Activated CD4-positive, alpha-beta T cell treated with anti-CD3 and anti-CD28 coated beads, Interleukin-2, amount 50 U/mL, for 16 hours (primary cell): ENCODE results near the gene OOSP4B.
"Not testable (repeated sequence)": the region's sequence is repeated elsewhere in the genome, so short reads cannot be mapped to it uniquely, and the experiment has no call there.

Source experiments
- DNase-seq: peaks from one replicate; pipeline ENCODE4 v3.0.0-alpha.2; 2020

The OOSP4B gene

DNA sequence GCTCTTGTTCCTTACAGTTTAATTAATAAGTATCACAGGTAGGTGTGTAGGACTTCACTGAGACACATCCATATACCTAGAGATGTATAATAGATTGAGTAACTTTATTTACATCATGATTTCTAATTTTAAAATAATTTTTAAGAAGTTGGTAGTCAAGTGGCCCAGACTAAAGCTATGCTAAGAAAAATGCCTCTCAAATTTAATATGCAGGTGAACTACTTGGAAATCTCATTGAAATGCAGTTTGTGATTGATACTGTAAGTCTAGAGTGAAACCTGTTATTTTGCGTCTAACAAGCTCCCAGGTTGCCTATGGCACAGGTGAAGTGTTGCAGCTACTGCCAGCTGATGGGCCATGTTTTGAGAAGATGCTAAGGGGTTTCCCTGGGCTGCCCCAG lies at the start of gene OOSP4B:
Gene OOSP4B, plus strand, starts transcription at position 301 of the 400 bp plus-strand sequence.
- no peak for DNase-seq

DNA sequence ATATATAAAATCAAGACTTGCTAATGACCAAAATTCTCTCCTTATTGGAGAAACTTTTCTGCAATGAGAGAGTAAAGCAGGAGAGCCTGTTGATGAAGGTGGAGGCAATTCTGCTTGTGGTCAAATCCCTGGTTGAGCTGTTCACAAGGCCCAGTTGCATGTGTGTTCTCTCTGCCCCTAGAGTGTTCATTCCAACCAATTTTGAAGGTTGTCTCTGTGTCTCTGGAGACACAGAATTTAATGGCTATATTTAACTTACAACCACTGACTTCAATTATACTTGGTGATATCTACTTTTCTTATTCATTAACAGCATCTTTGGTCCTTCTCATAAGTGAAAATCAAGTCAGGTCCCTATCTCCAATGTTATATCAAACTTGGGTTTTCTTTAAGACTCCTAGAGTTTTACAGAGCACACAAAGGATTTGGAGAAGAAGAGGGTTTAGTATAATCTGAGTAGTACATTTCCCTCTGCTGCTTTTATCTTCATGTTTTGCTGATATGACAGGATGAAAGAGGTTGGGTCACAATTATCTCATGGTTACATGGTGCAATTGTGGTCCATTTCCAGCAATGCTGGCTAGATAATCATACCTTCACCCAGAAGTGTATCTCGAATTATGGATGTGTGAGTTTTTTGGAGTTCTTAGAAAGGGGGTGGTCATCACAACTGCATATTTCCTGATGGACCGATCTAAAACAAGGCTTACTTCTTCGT lies 49.1 kb upstream of the OOSP4B start:
- no peak for DNase-seq

DNA sequence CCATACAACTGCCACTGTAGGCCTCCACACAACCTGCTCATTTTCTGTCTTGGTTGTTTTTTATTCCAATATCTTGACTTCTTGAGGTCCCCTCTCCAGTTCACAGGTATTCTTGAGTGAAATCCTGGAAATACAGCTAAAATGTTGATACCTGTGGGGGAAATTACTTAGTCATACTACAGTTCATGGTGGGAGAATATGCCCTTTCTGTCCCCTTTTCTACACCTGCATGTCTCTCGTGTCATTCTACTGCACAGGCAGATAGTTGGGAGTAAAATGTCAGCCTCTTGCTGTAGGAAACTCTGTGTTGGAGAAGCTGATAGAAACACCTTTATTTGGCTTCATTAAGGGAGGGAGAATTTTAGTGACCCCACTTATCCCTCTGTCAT lies 48.6 kb upstream of the OOSP4B start:
- no peak for DNase-seq

DNA sequence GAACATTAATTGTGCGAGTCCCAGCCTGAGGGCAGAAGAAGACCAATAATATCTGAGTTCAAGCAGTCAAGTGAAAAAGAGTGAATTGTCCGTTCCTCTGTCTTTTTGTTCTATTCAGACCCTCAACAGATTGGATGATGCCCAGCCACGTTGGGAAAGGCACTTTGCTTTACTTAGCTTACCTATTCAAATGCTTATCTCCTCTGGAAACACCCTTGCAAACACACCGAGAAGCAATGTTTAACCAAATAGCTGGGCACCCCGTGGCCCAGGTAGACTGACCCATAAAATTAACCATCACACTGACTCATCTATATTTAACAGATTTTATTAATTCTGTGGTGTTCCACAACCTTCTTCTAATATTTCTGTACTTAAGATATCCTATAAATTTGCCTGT lies 43.9 kb upstream of the OOSP4B start:
- DNase-seq: no peak

DNA sequence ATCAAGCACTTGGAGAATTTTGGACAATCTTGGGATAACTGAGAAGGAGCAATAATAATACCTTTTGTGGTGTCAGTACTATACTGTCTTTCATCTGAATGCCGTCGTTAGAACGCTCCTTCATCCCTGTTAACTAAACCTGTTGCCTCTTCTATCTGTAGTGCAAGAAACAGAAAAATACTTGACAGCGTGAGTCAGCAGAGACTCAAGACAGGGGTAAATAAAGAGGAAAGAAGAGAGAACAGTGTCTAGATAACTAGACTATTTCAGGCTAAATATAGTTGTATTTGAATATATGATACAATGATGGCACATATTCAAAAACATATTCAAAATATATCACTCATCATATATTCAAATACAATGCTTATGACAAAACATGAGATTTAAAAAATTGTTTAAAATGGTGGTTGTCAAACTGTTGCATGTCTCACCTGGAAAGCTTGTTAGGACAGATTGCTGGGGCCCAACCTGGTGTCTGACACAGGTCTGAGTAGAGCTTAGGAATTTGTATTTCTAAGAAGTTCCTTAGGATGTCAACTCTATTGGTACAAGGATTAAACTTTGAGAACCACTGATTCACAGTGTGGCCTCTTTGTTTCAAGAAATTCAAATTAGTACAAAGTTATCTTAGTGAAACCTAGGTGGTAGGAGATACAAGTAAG lies 35.7 kb upstream of the OOSP4B start:
- DNase-seq: no peak

DNA sequence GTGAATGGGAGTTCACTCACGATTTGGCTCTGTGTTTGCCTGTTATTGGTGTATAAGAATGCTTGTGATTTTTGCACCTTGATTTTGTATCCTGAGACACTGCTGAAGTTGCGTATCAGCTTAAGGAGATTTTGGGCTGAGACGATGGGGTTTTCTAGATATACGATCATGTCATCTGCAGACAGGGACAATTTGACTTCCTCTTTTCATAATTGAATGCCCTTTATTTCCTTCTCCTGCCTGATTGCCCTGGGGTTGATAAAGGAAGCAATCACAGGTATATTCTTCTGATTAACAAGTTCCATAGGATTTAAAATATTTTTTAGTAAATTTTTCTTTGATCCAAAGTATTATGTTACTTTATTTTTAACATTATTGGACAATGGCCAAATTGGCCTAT lies 34.9 kb upstream of the OOSP4B start:
- not testable (repeated sequence) for DNase-seq

DNA sequence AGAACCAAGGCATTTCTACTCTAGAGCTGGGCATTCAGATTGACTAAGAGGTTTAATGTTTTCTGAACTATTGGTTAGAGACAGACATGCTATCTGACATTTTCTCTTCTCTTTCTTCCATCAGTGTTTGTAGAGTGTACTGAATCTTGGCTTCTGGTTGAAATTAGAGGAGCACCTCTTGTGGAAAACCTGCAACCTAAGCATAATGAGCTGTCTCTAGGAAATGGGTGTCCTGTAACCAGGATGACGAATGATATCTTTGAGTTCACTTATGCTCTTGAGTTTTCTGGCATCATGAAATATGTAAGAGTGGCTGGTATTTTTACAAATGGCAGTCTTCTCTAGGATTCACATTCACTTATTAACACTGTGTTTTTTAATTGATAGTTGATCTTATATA lies 33.8 kb upstream of the OOSP4B start:
- DNase-seq: no peak

DNA sequence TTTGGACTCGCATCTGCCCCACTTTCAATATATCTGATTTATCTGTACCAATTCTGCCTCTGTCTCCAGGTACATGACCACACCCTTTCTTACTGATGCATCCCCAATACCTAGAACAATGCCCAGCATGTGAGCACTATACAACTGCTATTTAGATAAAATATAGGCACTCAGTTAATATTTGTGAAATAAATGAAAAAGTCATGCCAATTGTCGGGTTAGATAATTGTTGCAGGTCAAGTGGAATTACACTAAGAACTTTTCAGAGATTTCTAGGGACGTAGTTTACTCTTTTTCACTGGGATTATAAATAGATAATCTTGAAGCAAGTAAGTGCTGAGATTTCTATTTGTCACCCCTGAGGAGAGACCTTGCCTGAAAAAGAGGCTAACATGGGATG lies 32.6 kb upstream of the OOSP4B start:
- no peak for DNase-seq

DNA sequence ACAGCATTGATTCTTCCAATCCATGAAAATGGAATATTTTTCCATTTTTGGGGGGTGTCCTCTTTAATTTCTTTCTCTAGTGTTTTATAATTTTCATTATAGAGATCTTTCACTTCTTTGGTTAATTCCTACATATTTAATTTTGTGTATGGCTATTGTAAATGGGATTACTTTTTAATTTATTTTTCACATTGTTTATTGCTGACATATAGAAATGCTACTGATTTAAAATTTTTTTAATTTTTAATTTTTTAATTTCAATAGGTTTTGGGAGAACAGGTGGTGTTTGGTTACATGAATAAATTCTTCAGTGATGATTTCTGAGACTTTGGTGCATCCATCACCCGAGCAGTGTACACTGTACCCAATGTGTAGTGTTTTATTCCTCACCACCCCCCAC lies 26.6 kb upstream of the OOSP4B start:
- no peak for DNase-seq

DNA sequence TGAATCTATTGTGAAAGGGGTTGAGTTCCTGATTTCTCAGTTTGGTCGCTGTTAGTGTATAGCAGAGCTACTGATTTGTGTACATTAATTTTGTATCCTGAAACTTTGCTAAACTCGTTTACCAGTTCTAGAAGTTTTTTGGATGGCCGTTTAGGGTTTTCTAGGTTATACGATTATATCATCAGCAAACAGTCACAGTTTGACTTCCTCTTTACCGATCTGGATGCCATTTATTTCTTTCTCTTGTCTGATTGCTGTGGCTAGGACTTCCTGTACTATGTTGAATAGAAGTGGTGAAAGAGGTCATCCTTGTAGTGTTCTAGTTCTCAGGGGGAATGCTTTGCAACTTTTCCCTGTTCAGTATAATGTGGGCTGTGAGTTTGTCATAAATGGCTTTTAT lies 24.6 kb upstream of the OOSP4B start:
- DNase-seq: no peak

DNA sequence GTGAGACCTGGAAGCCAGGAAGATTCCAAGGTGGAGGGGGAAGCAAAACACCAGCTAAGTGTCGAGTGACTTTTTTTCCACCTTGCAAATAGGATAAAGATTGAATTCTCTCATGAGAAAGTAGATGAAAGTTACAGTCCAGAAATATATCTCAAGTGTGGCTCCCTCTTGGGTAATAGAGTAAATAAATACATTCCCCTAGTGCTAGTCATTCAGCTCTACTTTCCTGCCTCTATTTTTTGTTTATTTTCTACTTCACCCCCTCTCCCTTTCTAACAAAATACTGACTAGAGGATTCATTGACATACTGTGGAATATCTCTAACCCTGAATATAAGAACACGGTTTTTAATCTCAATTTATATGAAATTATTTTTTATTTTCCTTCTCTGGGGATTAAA lies 19.2 kb upstream of the OOSP4B start:
- no peak for DNase-seq

DNA sequence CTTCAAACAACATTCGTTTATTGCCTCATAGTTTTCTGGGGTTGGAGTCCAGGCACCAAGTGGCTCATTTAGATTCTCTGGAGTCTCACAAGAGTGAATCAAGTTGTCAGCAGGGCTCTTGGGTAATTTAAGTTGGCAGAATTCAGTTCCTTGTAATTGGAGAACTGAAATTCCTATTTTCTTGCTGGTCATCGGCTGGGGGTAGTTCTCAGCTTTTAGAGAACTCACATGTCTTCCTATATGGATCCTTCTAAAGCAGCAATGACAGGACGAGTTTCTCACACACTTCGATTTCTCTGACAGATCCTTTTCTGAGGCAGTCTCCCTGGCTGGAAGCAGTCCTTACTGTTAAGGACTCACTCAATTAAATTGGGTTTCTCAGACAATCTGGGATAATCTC lies 17.3 kb upstream of the OOSP4B start:
- no peak for DNase-seq

DNA sequence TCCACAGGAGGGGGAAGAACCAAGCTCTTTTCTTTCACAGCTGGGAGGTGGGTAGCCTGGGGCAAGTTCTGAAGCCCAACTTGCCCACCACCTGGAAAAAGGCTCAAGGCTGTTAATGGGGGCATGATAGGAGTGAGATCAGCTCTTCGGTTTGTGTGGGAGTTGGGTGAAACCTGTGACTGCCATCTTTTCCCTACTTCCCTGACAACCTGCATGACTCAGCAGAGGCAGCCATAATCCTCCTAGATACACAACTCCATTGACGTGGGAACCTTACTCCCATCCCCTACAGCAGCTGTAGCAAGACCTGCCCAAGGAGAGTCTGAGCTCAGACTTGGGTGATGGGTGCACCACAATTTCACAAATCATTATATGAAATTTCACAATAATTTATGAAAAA lies 13.3 kb upstream of the OOSP4B start:
- DNase-seq: no peak

DNA sequence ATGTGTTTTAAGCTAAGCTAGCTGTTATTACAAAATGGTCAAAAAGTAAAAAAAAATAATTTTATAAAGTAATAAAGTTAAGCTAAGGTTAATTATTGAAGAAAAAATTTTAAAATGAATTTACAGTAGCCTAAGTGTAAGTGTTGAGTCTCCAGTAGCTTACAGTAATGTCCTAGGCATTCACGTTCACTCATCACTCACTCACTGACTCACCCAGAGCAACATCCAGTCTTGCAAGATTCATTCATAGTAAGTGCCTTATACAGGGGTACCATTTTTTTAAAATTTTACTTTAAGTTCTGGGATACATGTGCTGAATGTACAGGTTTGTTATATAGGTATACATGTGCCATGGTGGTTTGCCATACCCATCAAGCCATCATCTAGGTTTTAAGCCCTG lies 11.6 kb upstream of the OOSP4B start:
- no peak for DNase-seq

DNA sequence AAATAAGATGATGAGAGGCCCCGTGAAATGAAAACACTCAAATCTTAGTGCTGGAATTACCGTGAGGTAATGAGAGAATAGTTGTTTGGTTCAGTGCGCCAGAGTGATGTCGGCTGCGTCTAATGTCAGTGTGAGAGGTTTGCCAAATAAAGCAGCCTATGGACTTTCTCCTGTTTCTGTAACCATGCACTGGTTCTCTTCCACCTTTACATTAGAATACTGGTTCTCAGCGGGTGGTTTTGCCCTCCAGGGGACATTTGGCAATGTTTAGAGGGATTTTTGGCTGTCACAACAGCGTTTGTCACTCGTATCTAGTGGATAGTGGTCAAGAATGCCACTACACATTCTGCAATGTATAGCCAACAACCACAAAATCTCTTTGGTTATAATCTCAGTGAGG lies 1.1 kb downstream of the OOSP4B start:
- no peak for DNase-seq

DNA sequence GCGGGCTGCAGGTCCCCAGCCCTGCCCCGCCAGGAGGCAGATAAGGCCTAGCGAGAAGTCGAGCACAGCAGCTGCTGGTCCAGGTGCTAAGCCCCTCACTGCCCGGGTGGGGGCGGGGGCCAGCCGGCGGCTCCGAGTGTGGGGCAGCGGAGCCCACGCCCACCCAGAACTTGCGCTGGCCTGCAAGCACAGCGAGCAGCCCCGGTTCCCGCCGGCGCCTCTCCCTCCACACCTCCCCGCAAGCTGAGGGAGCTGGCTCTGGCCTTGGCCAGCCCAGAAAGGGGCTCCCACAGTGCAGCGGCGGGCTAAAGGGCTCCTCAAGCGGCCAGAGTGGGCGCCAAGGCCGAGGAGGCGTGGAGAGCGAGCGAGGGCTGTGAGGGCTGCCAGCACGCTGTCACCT lies 3.4 kb downstream of the OOSP4B start:
- not testable (repeated sequence) for DNase-seq

DNA sequence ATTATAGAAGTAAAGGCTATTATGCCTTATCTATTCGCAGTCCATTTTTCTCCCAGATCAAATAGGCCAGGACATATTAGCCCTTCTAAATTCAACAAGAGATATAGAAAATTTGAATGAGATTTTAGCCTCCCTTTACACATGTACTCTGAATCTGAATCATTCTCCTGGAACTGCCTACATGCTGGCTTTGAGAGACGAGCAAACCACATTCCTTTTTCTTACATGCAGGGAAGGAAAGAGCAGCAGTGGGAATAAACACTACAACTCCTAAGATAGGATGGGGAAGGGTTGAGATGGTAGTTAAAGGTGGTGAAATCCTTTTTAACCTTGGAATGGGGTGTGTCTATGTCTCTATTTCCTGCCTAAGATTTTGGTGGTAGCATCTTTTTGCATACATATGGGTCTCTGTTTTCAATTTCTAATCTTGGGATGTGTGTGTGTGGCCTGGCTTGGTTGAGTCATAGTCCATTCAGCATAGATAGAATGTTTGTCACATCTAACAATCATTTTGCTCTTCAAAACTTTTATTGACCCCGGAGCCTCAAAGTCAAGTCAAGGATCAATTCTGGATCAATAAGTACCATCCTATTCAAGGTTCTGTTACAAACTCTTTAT lies 12.1 kb downstream of the OOSP4B start:
- DNase-seq: no peak

DNA sequence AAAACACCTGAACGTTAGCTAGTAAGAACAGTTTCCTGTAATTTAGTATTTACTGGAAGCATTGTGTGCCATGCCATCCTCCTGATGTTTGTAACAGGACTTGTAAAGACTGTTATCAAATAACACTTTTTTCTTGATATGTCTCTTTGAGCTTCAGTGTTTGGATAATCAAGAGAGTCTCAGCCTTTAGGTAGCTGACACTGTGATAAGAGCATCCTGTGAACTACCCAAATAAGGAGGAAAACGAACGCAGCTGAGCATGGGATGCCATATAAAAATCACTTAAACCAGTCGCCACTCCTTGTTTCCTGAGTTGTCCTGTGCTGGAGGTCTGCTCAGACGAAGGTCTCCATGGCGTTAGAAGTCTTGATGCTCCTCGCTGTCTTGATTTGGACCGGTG lies 23.1 kb downstream of the OOSP4B start, which contains the start of gene OOSP2:
Gene OOSP2, plus strand, starts transcription at position 301 of the 400 bp plus-strand sequence. Its CDS starts 51 bp downstream, at position 352.
- DNase-seq: no peak

DNA sequence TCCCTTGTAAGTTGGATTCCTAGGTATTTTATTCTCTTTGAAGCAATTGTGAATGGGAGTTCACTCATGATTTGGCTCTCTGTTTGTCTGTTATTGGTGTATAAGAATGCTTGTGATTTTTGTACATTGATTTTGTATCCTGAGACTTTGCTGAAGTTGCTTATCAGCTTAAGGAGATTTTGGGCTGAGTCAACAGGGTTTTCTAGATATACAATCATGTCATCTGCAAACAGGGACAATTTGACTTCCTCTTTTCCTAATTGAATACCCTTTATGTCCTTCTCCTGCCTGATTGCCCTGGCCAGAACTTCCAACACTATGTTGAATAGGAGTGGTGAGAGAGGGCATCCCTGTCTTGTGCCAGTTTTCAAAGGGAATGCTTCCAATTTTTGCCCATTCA lies 33.4 kb downstream of the OOSP4B start:
- DNase-seq: not testable (repeated sequence)

DNA sequence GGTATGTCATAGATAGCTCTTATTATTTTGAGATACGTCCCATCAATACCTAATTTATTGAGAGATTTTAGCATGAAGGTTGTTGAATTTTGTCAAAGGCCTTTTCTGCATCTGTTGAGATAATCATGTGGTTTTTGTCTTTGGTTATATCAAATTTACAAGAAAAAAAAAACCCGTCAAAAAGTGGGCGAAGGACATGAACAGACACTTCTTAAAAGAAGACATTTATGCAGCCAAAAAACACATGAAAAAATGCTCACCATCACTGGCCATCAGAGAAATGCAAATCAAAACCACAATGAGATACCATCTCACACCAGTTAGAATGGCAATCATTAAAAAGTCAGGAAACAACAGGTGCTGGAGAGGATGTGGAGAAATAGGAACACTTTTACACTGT lies 33.9 kb downstream of the OOSP4B start:
- not testable (repeated sequence) for DNase-seq

DNA sequence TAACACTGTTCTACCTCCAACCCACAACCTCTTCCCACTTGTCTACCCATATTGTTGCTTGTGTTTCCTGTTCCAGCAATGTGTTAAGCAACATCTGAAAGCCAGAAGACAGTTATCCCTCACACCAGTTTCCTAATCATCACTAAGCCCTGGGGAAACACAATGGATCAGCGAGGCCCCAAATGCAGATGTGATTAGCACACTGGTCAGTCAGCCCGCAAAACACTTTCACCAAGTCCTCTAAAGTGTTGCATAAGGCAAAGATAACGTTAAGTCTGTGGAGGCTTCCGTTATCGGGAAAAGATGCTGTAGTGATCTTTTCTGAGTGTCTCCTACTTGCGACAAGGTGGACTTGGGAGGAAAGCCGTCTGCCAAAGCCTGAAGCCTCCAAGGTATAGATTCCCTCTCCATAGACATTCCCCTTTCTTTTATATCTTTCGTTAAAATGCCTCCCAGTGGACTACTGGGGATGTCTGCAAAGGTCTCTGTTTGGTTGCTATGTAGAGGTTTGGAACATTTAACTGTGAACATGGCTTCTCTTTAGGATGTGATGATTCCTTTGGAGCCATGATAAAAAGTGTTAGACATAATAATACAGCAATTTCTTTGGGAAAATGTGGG lies 39.5 kb downstream of the OOSP4B start, which contains the start of gene MS4A3:
Gene MS4A3, plus strand, starts transcription at position 317 of the 621 bp plus-strand sequence. CDS start 4,496 bp downstream, outside the sequence.
- no peak for DNase-seq

DNA sequence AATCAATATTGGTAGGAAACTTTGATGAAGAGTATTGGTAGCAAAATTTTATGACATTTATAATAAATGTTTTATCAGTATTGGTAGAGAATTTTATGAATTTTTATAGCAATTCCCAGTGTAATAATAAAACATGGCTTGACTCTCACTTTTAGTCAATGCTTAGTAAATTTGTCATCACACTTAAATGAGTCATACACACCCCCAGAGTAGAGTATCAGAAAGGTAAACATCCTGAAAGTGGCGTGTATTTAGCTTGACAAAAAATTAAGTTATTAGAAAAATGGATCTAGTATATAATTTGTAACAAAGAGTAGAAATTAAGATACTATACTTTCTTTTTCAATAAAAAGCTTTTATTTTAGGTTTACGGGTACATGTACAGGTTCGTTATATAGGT lies 42.1 kb downstream of the OOSP4B start:
- peak; percentile 18 for DNase-seq

DNA sequence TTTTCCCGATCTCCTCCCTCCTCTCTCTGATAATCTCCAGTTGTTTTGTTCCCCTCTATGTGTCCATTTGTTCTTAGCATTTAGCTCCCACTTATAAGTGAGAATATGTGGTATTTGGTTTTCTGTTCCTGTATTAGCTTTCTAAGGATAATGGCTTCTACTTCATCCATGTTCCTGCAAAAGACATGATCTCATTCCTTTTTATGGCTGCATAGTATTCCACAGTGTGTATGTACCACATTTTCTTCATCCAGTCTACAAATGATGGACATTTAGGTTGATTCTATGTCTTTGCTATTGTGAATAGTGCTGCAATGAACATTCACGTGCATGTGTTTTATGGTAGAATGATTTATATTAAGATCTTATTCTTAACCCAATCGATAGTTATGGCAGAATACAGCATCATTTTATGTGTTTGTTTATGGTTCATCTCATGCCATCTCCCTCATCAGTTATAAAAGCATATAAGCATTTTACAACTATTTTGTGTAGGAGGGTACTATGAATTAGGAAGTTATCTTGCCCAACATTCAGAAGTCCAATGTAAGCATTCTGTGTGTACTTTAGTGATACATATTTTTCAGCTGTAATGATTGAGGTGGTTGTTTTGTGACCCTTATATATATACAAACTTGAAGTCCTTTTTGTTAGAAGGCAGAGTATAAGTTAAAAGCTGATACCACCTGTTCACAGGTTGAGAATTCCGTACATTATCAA lies 42.7 kb downstream of the OOSP4B start:
- DNase-seq: no peak
